Right lobe of liver (tissue), 6 donors: ENCODE measurements around the gene USP43. TPM values are rescaled to one million over a fixed set of nuclear protein-coding genes. Genes with fewer than 3 reads are reported as not detected.
"Not testable (repeated sequence)": the region's sequence is repeated elsewhere in the genome, so short reads cannot be mapped to it uniquely, and the experiment has no call there.

ENCODE experiments used
- ATAC-seq, 4 donors: fragments of 200-7000 bp; cut with Tn5 transposase; one replicate each; pipeline ENCODE4 v1.9.1; 2020; ENCODE audit warnings: mild to moderate bottlenecking in 4 of 4, moderate library complexity in 4 of 4
- DNase-seq, 3 donors: peaks; one replicate each; pipeline ENCODE4 v3.0.0-alpha.2; 2020
- H3K27ac ChIP-seq, 3 donors: fragments of 200-600 bp; one replicate each; pipeline ENCODE4 v1.8.0; 2022
- H3K27me3 ChIP-seq, 2 donors: fragments of 200-600 bp; one replicate each; pipeline ENCODE4 v1.8.0; 2022
- H3K36me3 ChIP-seq, 4 donors: fragments of 200-600 bp; sonication (generic) in 1 of 4; one replicate each; pipeline versions ENCODE4 v1.5.1 to v1.8.0; 2017 to 2022; ENCODE audit warnings: control low read depth in 1 of 4
- H3K4me1 ChIP-seq, 4 donors: fragments of 200-600 bp; sonication (generic) in 1 of 4; one replicate each; pipeline versions ENCODE4 v1.5.1 to v1.8.0; 2017 to 2022; ENCODE audit warnings: control low read depth in 1 of 4
- H3K4me3 ChIP-seq, 3 donors: fragments of 200-600 bp; one replicate each; pipeline ENCODE4 v1.8.0; 2022
- H3K9me3 ChIP-seq, 4 donors: fragments of 200-600 bp; sonication (generic) in 1 of 4; one replicate each; pipeline versions ENCODE4 v1.5.1 to v1.8.0; 2017 to 2022; ENCODE audit warnings: control low read depth in 1 of 4
- POLR2A ChIP-seq: fragments of 450-650 bp; IDR thresholded peaks from one replicate; pipeline ENCODE4 v1.6.1; 2017; ENCODE audit warnings: antibody characterized with exemption, mild to moderate bottlenecking
- WGBS: methylation state at CpG from one replicate; pipeline ENCODE4 v1.1.6; 2018; ENCODE audit warnings: low coverage, low lambda C conversion rate; ENCODE audit not compliant: insufficient coverage; ENCODE audit errors: missing lambda C conversion rate; 5-methylcytosine and 5-hydroxymethylcytosine counted together
- intact Hi-C, 2 donors: fragments of 100-400 bp; cut with DNase I; formaldehyde crosslinking; loops; one replicate each; pipeline versions ENCODE4 v1.11.2 to v1.14.1; 2022
- total RNA-seq, 6 experiments: library from RNA; depleted of rRNA in 2 of 6; stranded (reverse); fragments of >200 nt in 2 of 6; fragmentation: NEBNext Ultra II Directional in 3 of 6; extraction: Animal tissue kit (Norgen Biotek cat#: 25700) in 3 of 6; gene quantifications; one replicate each; pipeline versions ENCODE4 v1.1.0 to v1.2.4, GENCODE V29; 2016 to 2023
- TF ChIP-seq, protein P1 (sequence below), 4 donors: fragments of 200-600 bp in 3 of 4; fragments of 450-650 bp in 1 of 4; IDR thresholded peaks; one replicate each; pipeline versions ENCODE4 v1.5.1 to v1.8.0; 2016 to 2022; ENCODE audit warnings: antibody characterized with exemption in 4 of 4, mild to moderate bottlenecking in 2 of 4
- donor health status: DM: no; HTN: yes; CAD: no.
- donor health status: DM: no; HTN: no; CAD: no.
- donor health status: DM: no; HTN: no; CAD: no.
- donor health status: DM: no; HTN: yes; CAD: no.
- donor health status: DM: no; HTN: yes; CAD: no.

USP43 gene
- total RNA-seq, 6 experiments from 2014 or later = 2.1 to 11.6 (median 6.8) TPM

DNA sequence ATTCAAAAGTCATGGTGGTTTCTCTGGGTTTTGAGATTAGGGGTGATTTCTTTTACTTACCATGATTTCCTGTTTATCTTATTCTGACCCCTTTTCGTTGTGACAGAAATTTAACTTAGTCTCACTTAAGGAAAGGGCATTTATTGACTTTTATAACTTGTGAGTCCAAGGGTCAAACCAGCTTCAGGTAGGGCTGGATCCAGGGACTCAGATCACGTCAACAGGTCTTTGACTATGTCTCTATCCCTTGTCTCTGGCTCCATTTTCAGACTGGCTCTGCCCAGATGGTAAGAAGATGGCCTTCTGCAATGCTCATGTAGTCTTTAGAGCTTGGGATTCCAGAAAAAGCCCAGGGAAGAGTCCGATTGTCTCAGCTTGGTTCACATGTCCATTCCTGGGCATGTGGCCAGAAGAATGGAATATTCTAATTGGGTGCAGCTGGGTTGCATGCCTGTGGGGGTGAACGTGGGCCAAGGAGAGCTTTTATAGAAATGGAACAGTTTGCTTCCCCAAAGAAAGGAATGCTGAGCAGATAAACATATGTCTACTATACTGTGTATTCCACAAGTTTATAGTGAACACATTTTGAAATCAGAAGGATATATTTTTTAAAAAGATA lies 13.4 kb downstream of the USP43 start:
- no peaks in the 10 kb centered on the region for H3K9me3 ChIP-seq
- H3K36me3 ChIP-seq = no peaks in the 10 kb centered on the region
- WGBS = 58% methylated on average over 3 of the region's 4 CpGs
- DNase-seq = no peak
- no peak overlapping the region for H3K27ac ChIP-seq
- no peak overlapping the region for H3K4me3 ChIP-seq
- intact Hi-C loops = no loop called here
- TF ChIP-seq, protein P1, sequence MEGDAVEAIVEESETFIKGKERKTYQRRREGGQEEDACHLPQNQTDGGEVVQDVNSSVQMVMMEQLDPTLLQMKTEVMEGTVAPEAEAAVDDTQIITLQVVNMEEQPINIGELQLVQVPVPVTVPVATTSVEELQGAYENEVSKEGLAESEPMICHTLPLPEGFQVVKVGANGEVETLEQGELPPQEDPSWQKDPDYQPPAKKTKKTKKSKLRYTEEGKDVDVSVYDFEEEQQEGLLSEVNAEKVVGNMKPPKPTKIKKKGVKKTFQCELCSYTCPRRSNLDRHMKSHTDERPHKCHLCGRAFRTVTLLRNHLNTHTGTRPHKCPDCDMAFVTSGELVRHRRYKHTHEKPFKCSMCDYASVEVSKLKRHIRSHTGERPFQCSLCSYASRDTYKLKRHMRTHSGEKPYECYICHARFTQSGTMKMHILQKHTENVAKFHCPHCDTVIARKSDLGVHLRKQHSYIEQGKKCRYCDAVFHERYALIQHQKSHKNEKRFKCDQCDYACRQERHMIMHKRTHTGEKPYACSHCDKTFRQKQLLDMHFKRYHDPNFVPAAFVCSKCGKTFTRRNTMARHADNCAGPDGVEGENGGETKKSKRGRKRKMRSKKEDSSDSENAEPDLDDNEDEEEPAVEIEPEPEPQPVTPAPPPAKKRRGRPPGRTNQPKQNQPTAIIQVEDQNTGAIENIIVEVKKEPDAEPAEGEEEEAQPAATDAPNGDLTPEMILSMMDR (IDR thresholded peaks at IDR 0.05) = no peak
- ATAC-seq = no peak
- no peaks in the 10 kb centered on the region for H3K4me1 ChIP-seq
- no peaks in the 10 kb centered on the region for H3K27me3 ChIP-seq

DNA sequence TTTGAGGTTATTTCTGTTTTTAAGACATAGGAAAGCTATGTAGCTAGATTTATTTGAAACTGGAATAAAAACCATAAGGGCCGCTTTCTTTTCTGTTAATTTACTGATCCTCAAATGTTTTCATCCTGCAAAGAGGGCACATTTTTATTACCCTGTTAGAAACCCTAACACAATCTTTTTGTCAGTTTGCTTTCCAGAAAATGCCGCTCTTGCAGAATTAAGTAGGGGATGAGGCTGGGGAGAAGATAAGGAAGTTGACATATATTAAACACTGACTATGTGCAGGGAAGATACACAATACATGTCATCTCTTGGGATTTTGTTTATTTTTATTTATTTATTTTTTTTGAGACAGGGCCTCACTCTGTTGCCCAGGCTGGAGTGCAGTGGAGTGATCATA lies 15.7 kb downstream of the USP43 start:
- Histone ChIP-seq H3K9me3 (no peaks in the 10 kb centered on the region), H3K36me3 (no peaks in the 10 kb centered on the region), H3K27me3 (no peaks in the 10 kb centered on the region), H3K4me1 (no peaks in the 10 kb centered on the region), H3K4me3 (no peak overlapping the region), H3K27ac (no peak overlapping the region)
- 91% methylated on average over 2 of the region's 2 CpGs for WGBS
- ATAC-seq (no peak), DNase-seq (no peak)
- no peak for TF ChIP-seq POLR2A
- TF ChIP-seq, protein P1 (IDR thresholded peaks at IDR 0.05) = no peak
- intact Hi-C loops = no loop called here

DNA sequence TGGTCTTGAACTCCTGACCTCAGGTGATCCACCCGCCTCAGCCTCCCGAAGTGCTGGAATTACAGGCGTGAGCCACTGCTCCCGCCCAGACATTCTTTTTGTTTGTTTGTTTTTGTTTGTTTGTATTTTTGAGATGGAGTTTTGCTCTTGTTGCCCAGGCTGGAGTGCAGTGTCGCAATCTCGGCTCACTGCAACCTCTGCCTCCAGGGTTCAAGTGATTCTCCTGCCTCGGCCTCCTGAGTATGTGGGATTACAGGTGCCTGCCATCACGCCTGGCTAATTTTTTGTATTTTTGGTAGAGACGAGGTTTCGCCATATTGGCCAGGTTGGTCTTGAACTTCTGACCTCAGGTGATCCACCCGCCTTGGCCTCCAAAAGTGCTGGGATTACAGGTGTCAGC lies 18.2 kb downstream of the USP43 start:
- ATAC-seq, DNase-seq, H3K4me3 ChIP-seq, intact Hi-C loops, H3K27me3 ChIP-seq, H3K27ac ChIP-seq, H3K9me3 ChIP-seq, H3K36me3 ChIP-seq, H3K4me1 ChIP-seq: not testable (repeated sequence)
- WGBS = 85% methylated on average over 7 of the region's 11 CpGs

DNA sequence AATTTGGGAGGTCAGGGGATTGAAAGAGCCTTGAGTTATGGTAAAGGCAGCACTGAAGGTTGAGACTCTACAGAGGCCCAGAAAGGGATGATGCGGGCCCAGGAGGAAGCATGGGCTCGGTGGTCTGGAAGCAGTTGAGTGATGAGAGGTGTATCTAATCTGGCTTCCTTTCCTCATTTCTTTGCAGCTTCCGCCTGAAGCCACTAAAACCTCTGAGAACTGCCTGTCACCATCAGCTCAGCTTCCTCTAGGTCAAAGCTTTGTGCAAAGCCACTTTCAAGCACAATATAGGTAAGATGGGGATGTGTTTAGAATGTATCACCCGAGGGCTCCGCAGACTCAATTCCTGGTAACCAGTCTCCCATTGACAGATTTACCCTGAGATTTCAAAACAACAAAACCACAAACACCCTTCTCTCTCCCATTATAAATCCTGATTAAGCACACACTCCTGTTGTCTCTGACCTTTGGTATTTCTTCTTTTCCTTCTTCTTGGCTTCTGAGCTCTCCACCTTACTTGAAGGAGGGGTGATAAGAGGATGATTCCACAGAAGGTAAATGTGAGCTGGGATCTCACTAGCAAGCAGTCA lies 21.2 kb downstream of the USP43 start:
- no peaks in the 10 kb centered on the region for H3K27me3 ChIP-seq
- no peak for TF ChIP-seq POLR2A
- TF ChIP-seq, protein P1 (IDR thresholded peaks at IDR 0.05) = no peak
- 39% methylated on average over 4 of the region's 5 CpGs for WGBS
- no peak for DNase-seq
- no peaks in the 10 kb centered on the region for H3K9me3 ChIP-seq
- no peak for ATAC-seq
- no peaks in the 10 kb centered on the region for H3K4me1 ChIP-seq
- H3K4me3 ChIP-seq = no peak overlapping the region
- intact Hi-C loops = no loop called here
- H3K27ac ChIP-seq = no peak overlapping the region
- no peaks in the 10 kb centered on the region for H3K36me3 ChIP-seq

DNA sequence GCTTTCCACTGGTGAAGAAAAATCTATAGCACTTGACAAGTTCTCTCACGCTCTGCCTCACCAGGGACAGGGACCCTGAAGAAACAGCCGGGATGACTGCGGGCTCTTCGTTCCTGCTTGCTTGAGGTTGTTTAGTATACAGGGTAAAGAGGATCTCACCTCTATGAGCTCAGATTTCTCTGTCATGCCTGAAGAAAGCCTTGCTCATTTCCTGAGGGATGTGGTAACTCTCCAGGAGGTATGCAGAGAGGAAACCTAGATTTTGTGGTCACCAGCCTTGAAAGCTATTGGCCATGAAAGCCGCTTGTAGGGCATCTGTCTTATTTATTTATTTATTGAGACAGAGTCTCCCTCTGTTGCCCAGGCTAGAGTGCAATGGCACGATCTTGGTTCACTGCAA lies 23.2 kb downstream of the USP43 start:
- intact Hi-C loops = no loop called here
- no peaks in the 10 kb centered on the region for H3K36me3 ChIP-seq
- no peak for ATAC-seq

More for the DNA sequence above, 23.2 kb downstream of the USP43 start:
- H3K27ac ChIP-seq = no peak overlapping the region
- DNase-seq = no peak
- H3K9me3 ChIP-seq = no peaks in the 10 kb centered on the region
- no peak overlapping the region for H3K4me3 ChIP-seq
- TF ChIP-seq POLR2A = no peak
- 83% methylated on average over 6 of the region's 6 CpGs for WGBS
- H3K27me3 ChIP-seq = no peaks in the 10 kb centered on the region
- H3K4me1 ChIP-seq = no peaks in the 10 kb centered on the region
